ENCODE results near the gene PDE4C. TPM values are rescaled to one million over a fixed set of nuclear protein-coding genes. Genes with fewer than 3 reads are reported as not detected.

Gene PDE4C
- total RNA-seq, 1 experiment from 2014 or later: 1.8 TPM

- no peaks in the 10 kb centered on the region for H3K9me3 ChIP-seq (ENCODE audit: low read length)
- H3K4me1 ChIP-seq (ENCODE audit: insufficient read depth, low read length): peaks cover 16% of the 10 kb centered on the region
- no peaks in the 10 kb centered on the region for H3F3A ChIP-seq (ENCODE audit: low read length, unreplicated experiment)
- no peak overlapping the region for H2AFZ ChIP-seq (ENCODE audit: low read length)
- H3K9ac ChIP-seq (ENCODE audit: low read length): no peak overlapping the region
- no peaks in the 10 kb centered on the region for H3K27me3 ChIP-seq (ENCODE audit: low read length)
- H3K4me2 ChIP-seq (ENCODE audit: low read length): no peak overlapping the region
- TF ChIP-seq EZH2phosphoT487 (IDR thresholded peaks at IDR 0.05; ENCODE audit: borderline replicate concordance, low read length) (no peak), EZH2 (IDR thresholded peaks at IDR 0.05; ENCODE audit: low read length, unreplicated experiment) (no peak), CTCF (conservative IDR thresholded peaks at IDR 0.05; ENCODE audit: low read depth, low read length) (no peak)
- H4K20me1 ChIP-seq (ENCODE audit: low read length): no peaks in the 10 kb centered on the region
- ATAC-seq (no peak), DNase-seq (no peak)
- H3K36me3 ChIP-seq (ENCODE audit: low read depth, low read length): peaks cover 4% of the 10 kb centered on the region; the same call in 1 of the 2 replicates
- intact Hi-C loops (cut with micrococcal nuclease): no loop called here
- no TSS peak for BruUV-seq (replicated peaks)
- H3K27ac ChIP-seq (ENCODE audit: low read length): no peak overlapping the region
- H3K79me2 ChIP-seq (ENCODE audit: low read length): peaks cover 27% of the 10 kb centered on the region
- no peak overlapping the region for H3K4me3 ChIP-seq (ENCODE audit: low read length)
- ChIA-PET CTCF (no interaction called here), POLR2A (ENCODE audit: unreplicated experiment) (no interaction called here)
- no peaks in the 10 kb centered on the region for H3K9me2 ChIP-seq (replicated peaks; ENCODE audit: low read length)
Measured at GRCh38 chr19:18198374-18198773, 27.9 kb downstream of the PDE4C start.

- peaks cover 22% of the 10 kb centered on the region for H3K79me2 ChIP-seq (ENCODE audit: low read length)
- no peak overlapping the region for H2AFZ ChIP-seq (ENCODE audit: low read length)
- H3K4me2 ChIP-seq (ENCODE audit: low read length): no peak overlapping the region
- BruUV-seq (replicated peaks): no TSS peak
- H3K27me3 ChIP-seq (ENCODE audit: low read length): no peaks in the 10 kb centered on the region
- H4K20me1 ChIP-seq (ENCODE audit: low read length): no peaks in the 10 kb centered on the region
- TF ChIP-seq EZH2phosphoT487 (IDR thresholded peaks at IDR 0.05; ENCODE audit: borderline replicate concordance, low read length): no peak
- no peak for TF ChIP-seq EZH2 (IDR thresholded peaks at IDR 0.05; ENCODE audit: low read length, unreplicated experiment)
- TF ChIP-seq CTCF (conservative IDR thresholded peaks at IDR 0.05; ENCODE audit: low read depth, low read length): no peak
- no peaks in the 10 kb centered on the region for H3F3A ChIP-seq (ENCODE audit: low read length, unreplicated experiment)
- no peak overlapping the region for H3K4me3 ChIP-seq (ENCODE audit: low read length)
- intact Hi-C loops (cut with micrococcal nuclease): no loop called here
- H3K9me2 ChIP-seq (replicated peaks; ENCODE audit: low read length): no peaks in the 10 kb centered on the region
- peaks cover 13% of the 10 kb centered on the region for H3K4me1 ChIP-seq (ENCODE audit: insufficient read depth, low read length)
- no peak overlapping the region for H3K9ac ChIP-seq (ENCODE audit: low read length)
- no peaks in the 10 kb centered on the region for H3K9me3 ChIP-seq (ENCODE audit: low read length)
- POLR2A ChIA-PET (ENCODE audit: unreplicated experiment): no interaction called here
- no peak overlapping the region for H3K27ac ChIP-seq (ENCODE audit: low read length)
- H3K36me3 ChIP-seq (ENCODE audit: low read depth, low read length): peaks cover 4% of the 10 kb centered on the region; the same call in 1 of the 2 replicates
- no peak for ATAC-seq
- CTCF ChIA-PET: no interaction called here
- DNase-seq: no peak
Measured at GRCh38 chr19:18197941-18198340, 28.3 kb downstream of the PDE4C start.

- peaks cover 16% of the 10 kb centered on the region for H3K79me2 ChIP-seq (ENCODE audit: low read length)
- H4K20me1 ChIP-seq (ENCODE audit: low read length): no peaks in the 10 kb centered on the region
- H3K4me3 ChIP-seq (ENCODE audit: low read length): no peak overlapping the region
- CTCF ChIA-PET: no interaction called here
- POLR2A ChIA-PET (ENCODE audit: unreplicated experiment): no interaction called here
- DNase-seq (no peak), ATAC-seq (no peak)
- H3K4me2 ChIP-seq (ENCODE audit: low read length): no peak overlapping the region
- no peak overlapping the region for H3K9ac ChIP-seq (ENCODE audit: low read length)
- H3K27me3 ChIP-seq (ENCODE audit: low read length): no peaks in the 10 kb centered on the region
- no peaks in the 10 kb centered on the region for H3F3A ChIP-seq (ENCODE audit: low read length, unreplicated experiment)
- H3K36me3 ChIP-seq (ENCODE audit: low read depth, low read length): peaks cover 4% of the 10 kb centered on the region; the same call in 1 of the 2 replicates
- TF ChIP-seq EZH2phosphoT487 (IDR thresholded peaks at IDR 0.05; ENCODE audit: borderline replicate concordance, low read length) (no peak), CTCF (conservative IDR thresholded peaks at IDR 0.05; ENCODE audit: low read depth, low read length) (no peak), EZH2 (IDR thresholded peaks at IDR 0.05; ENCODE audit: low read length, unreplicated experiment) (no peak)
- no TSS peak for BruUV-seq (replicated peaks)
- H3K9me2 ChIP-seq (replicated peaks; ENCODE audit: low read length): no peaks in the 10 kb centered on the region
- intact Hi-C loops (cut with micrococcal nuclease): no loop called here
- H2AFZ ChIP-seq (ENCODE audit: low read length): no peak overlapping the region
- peaks cover 8% of the 10 kb centered on the region for H3K4me1 ChIP-seq (ENCODE audit: insufficient read depth, low read length)
- H3K27ac ChIP-seq (ENCODE audit: low read length): no peak overlapping the region
- H3K9me3 ChIP-seq (ENCODE audit: low read length): no peaks in the 10 kb centered on the region
Measured at GRCh38 chr19:18197306-18197705, 28.9 kb downstream of the PDE4C start.

Data from PC-3 (cell line).